HCT116 (cell line): ENCODE measurements around the gene AFTPH. TPM values are rescaled to one million over a fixed set of nuclear protein-coding genes. Genes with fewer than 3 reads are reported as not detected.

Experiments
- ATAC-seq: fragments of 200-7000 bp; cut with Tn5 transposase; 2 replicates; pipeline ENCODE4 v1.9.1; 2020; ENCODE audit warnings: mild to moderate bottlenecking, moderate library complexity
- BruUV-seq: library from RNA; stranded (reverse); fragments of 400-500 nt; replicated peaks from 2 replicates; lab custom pipeline; 2021; lab: Mats Ljungman, UMichigan
- CTCF ChIA-PET: fragments of 300-600 bp; sonication (Branson Sonifier 250); formaldehyde crosslinking; loops from one replicate; lab custom pipeline; 2021; ENCODE audit warnings: antibody characterized with exemption; lab: Charles Lee
- POLR2A ChIA-PET: fragments of 300-600, 350-600 bp; sonication (Branson Sonifier 250); formaldehyde crosslinking; loops from one replicate; lab custom pipeline; 2021; ENCODE audit warnings: antibody characterized with exemption; lab: Charles Lee
- RAD21 ChIA-PET, 2 experiments: fragments of 300-600 bp; sonication (Branson Sonifier 250); formaldehyde crosslinking; loops; one replicate each; lab custom pipeline; 2023; ENCODE audit warnings: low total read pairs in 2 of 2; ENCODE audit not compliant: uncharacterized antibody in 2 of 2, unreplicated experiment in 2 of 2, low non-redundant PET in 1 of 2; lab: Charles Lee
- DNase-seq: peaks from one replicate; pipeline ENCODE4 v3.0.0-alpha.2; 2010; ENCODE audit warnings: low read depth, low spot score
- H2AFZ ChIP-seq: fragments of 200-600 bp; shearing (Covaris generic), sonication (generic); 2 replicates; pipeline ENCODE4 v1.6.1; 2017; ENCODE audit warnings: low read depth, mixed run types, mixed read lengths, antibody characterized with exemption, low read length; ENCODE audit not compliant: poor library complexity, severe bottlenecking
- H3K27ac ChIP-seq: 2 replicates; pipeline ENCODE4 v1.5.1; 2012; ENCODE audit warnings: low read depth, low read length
- H3K27me3 ChIP-seq: fragments of 200-600 bp; sonication (generic); 2 replicates; pipeline ENCODE4 v1.6.1; 2016; ENCODE audit warnings: mixed run types, low read length, mixed read lengths; ENCODE audit not compliant: insufficient read depth
- H3K36me3 ChIP-seq, 2 experiments: fragments of 200-500 bp in 1 of 2; fragments of 200-600 bp in 1 of 2; sonication (Bioruptor generic) in 1 of 2; sonication (generic) in 1 of 2; 2 replicates each; pipeline versions ENCODE4 v1.5.1 to v1.6.1; 2014 to 2016; ENCODE audit warnings: low read length in 2 of 2, inconsistent platforms in 1 of 2, mixed read lengths in 1 of 2, mixed run types in 1 of 2; ENCODE audit not compliant: insufficient read depth in 2 of 2, control insufficient read depth in 1 of 2
- H3K4me1 ChIP-seq, 2 experiments: fragments of 200-600 bp in 1 of 2; sonication (generic) in 1 of 2; 2 replicates each; pipeline versions ENCODE4 v1.5.1 to v1.6.1; 2012 to 2017; ENCODE audit warnings: low read length in 2 of 2, inconsistent platforms in 1 of 2, mild to moderate bottlenecking in 1 of 2, mixed read lengths in 1 of 2, mixed run types in 1 of 2, moderate library complexity in 1 of 2; ENCODE audit not compliant: insufficient read depth in 2 of 2, control insufficient read depth in 1 of 2
- H3K4me2 ChIP-seq: fragments of 200-600 bp; sonication (generic); 2 replicates; pipeline ENCODE4 v1.6.1; 2017; ENCODE audit warnings: mixed run types, low read length, mixed read lengths
- H3K4me3 ChIP-seq, 2 experiments: fragments of 200-600 bp in 1 of 2; sonication (generic) in 1 of 2; replicated peaks in 1 of 2; 2 replicates each; pipeline ENCODE4 v1.5.1; 2011 to 2016; ENCODE audit warnings: low read length in 2 of 2, control low read depth in 1 of 2, low read depth in 1 of 2, mild to moderate bottlenecking in 1 of 2, mixed read lengths in 1 of 2, mixed run types in 1 of 2
- H3K79me2 ChIP-seq: fragments of 200-600 bp; sonication (generic); 2 replicates; pipeline ENCODE4 v1.6.1; 2017; ENCODE audit warnings: mild to moderate bottlenecking, mixed run types, low read length, moderate library complexity, mixed read lengths; ENCODE audit not compliant: insufficient read depth
- H3K9ac ChIP-seq: fragments of 200-600 bp; sonication (generic); 2 replicates; pipeline ENCODE4 v1.6.1; 2016; ENCODE audit warnings: low read length, mixed read lengths
- H3K9me2 ChIP-seq: fragments of 200-600 bp; sonication (generic), shearing (Covaris generic); 2 replicates; pipeline ENCODE4 v1.6.1; 2017; ENCODE audit warnings: mixed run types, mild to moderate bottlenecking, moderate library complexity; ENCODE audit not compliant: insufficient read depth
- H3K9me3 ChIP-seq, 2 experiments: fragments of 200-500 bp in 1 of 2; fragments of 200-600 bp in 1 of 2; sonication (Bioruptor generic) in 1 of 2; sonication (generic) in 1 of 2; 2 replicates each; pipeline ENCODE4 v1.6.1; 2014 to 2017; ENCODE audit warnings: low read length in 2 of 2, mixed read lengths in 2 of 2, inconsistent platforms in 1 of 2, low read depth in 1 of 2, mild to moderate bottlenecking in 1 of 2, mixed run types in 1 of 2, moderate library complexity in 1 of 2; ENCODE audit not compliant: control insufficient read depth in 1 of 2, insufficient read depth in 1 of 2
- H4K20me1 ChIP-seq: fragments of 200-600 bp; sonication (generic), shearing (Covaris generic); 2 replicates; pipeline ENCODE4 v1.6.1; 2017; ENCODE audit warnings: mixed run types, mild to moderate bottlenecking, moderate library complexity; ENCODE audit not compliant: insufficient read depth
- CBX3 ChIP-seq: IDR thresholded peaks from 2 replicates; pipeline ENCODE4 v1.6.1; 2012; ENCODE audit warnings: low read depth
- EGR1 ChIP-seq: IDR thresholded peaks from 2 replicates; pipeline ENCODE4 v1.6.1; 2012; ENCODE audit warnings: low read depth
- ELF1 ChIP-seq: IDR thresholded peaks from 2 replicates; pipeline ENCODE4 v1.6.1; 2012; ENCODE audit warnings: low read depth, borderline replicate concordance
- EZH2phosphoT487 ChIP-seq: fragments of 200-600 bp; IDR thresholded peaks from 2 replicates; pipeline ENCODE4 v1.6.1; 2018; ENCODE audit warnings: antibody characterized with exemption, borderline replicate concordance
- POLR2A ChIP-seq: IDR thresholded peaks from 2 replicates; pipeline ENCODE4 v1.7.0; 2011; ENCODE audit warnings: borderline replicate concordance; ENCODE audit not compliant: insufficient read depth, insufficient read length; ENCODE audit errors: extremely low read depth
- POLR2AphosphoS5 ChIP-seq: IDR thresholded peaks from 2 replicates; pipeline ENCODE4 v1.6.1; 2011; ENCODE audit warnings: mild to moderate bottlenecking, low read depth, low read length, moderate library complexity
- SIN3A ChIP-seq: IDR thresholded peaks from 2 replicates; pipeline ENCODE4 v1.6.1; 2012; ENCODE audit warnings: low read depth
- SP1 ChIP-seq: IDR thresholded peaks from 2 replicates; pipeline ENCODE4 v1.6.1; 2012; ENCODE audit warnings: low read depth
- TCF7L2 ChIP-seq: IDR thresholded peaks from 2 replicates; pipeline ENCODE4 v1.7.0; 2011; ENCODE audit warnings: borderline replicate concordance, inconsistent platforms; ENCODE audit not compliant: insufficient read depth, insufficient read length; ENCODE audit errors: extremely low read depth
- YY1 ChIP-seq: IDR thresholded peaks from 2 replicates; pipeline ENCODE4 v1.6.1; 2011; ENCODE audit warnings: low read length, low read depth, moderate library complexity, mild to moderate bottlenecking; ENCODE audit not compliant: insufficient replicate concordance; ENCODE audit errors: extremely low read depth
- ZFX ChIP-seq: fragments of 450-650 bp; IDR thresholded peaks from 2 replicates; pipeline ENCODE4 v1.6.1; 2017
- ZNF274 ChIP-seq: fragments of 200-500 bp; sonication (Bioruptor generic); IDR thresholded peaks from 2 replicates; pipeline ENCODE4 v1.6.1; 2014; ENCODE audit warnings: mild to moderate bottlenecking, low read depth, low read length, inconsistent platforms
- intact Hi-C: fragments of 100-400 bp; cut with micrococcal nuclease; formaldehyde crosslinking; loops from 2 replicates; pipeline ENCODE4 v1.10.0; 2022
- total RNA-seq: library from RNA; stranded (reverse); gene quantifications from one replicate; pipeline ENCODE4 v1.2.1, GENCODE V29; 2021; ENCODE audit not compliant: unreplicated experiment
- TF ChIP-seq, protein P1 (sequence below): IDR thresholded peaks from 2 replicates; pipeline ENCODE4 v1.6.1; 2012; ENCODE audit warnings: low read depth
- TF ChIP-seq, protein P2 (sequence below): IDR thresholded peaks from 2 replicates; pipeline ENCODE4 v1.6.1; 2011; ENCODE audit warnings: mild to moderate bottlenecking, low read length, moderate library complexity; ENCODE audit not compliant: insufficient replicate concordance; ENCODE audit errors: extremely low read depth
- TF ChIP-seq, protein P3 (sequence below): IDR thresholded peaks from 2 replicates; pipeline ENCODE4 v1.6.1; 2012
- TF ChIP-seq, protein P4 (sequence below): IDR thresholded peaks from 2 replicates; pipeline ENCODE4 v1.6.1; 2012

AFTPH gene
- total RNA-seq, 1 experiment from 2014 or later, result 23.6 TPM

DNA sequence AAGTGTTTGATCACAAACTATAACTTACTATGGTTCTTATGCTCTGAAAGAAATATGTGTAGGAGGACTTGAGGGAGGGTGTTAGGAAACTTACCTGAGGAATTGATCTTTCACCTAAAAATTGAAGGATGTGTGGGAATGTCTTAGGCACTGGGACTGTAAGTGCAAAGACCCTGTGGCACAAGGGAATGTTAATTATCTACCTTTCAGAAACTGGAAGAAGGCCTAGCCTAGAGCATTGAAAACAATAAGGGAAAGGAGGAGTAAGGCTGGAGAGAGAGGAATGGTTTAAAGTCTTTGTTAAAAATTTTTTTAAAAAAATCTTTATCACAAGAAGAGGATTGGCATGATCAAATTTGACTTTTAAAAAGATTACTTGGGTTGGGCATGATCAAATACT, 7.9 kb downstream of the AFTPH start:
- Histone ChIP-seq H3K27ac (no peak overlapping the region), H2AFZ (no peak overlapping the region), H3K9me3 (no peaks in the 10 kb centered on the region)
- CTCF ChIA-PET, result interaction anchor here (1.1 kb wide), 1 partner anchor 9 kb away, joined by 4 read pairs; no protein-coding TSS in a partner anchor
- no peak for DNase-seq
- TF ChIP-seq, protein P1, sequence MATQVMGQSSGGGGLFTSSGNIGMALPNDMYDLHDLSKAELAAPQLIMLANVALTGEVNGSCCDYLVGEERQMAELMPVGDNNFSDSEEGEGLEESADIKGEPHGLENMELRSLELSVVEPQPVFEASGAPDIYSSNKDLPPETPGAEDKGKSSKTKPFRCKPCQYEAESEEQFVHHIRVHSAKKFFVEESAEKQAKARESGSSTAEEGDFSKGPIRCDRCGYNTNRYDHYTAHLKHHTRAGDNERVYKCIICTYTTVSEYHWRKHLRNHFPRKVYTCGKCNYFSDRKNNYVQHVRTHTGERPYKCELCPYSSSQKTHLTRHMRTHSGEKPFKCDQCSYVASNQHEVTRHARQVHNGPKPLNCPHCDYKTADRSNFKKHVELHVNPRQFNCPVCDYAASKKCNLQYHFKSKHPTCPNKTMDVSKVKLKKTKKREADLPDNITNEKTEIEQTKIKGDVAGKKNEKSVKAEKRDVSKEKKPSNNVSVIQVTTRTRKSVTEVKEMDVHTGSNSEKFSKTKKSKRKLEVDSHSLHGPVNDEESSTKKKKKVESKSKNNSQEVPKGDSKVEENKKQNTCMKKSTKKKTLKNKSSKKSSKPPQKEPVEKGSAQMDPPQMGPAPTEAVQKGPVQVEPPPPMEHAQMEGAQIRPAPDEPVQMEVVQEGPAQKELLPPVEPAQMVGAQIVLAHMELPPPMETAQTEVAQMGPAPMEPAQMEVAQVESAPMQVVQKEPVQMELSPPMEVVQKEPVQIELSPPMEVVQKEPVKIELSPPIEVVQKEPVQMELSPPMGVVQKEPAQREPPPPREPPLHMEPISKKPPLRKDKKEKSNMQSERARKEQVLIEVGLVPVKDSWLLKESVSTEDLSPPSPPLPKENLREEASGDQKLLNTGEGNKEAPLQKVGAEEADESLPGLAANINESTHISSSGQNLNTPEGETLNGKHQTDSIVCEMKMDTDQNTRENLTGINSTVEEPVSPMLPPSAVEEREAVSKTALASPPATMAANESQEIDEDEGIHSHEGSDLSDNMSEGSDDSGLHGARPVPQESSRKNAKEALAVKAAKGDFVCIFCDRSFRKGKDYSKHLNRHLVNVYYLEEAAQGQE, result no peak
- TF ChIP-seq ZFX (no peak), EZH2phosphoT487 (no peak), TCF7L2 (no peak), ZNF274 (no peak), YY1 (no peak), ELF1 (no peak), EGR1 (no peak), SP1 (no peak), CBX3 (no peak), POLR2AphosphoS5 (no peak), POLR2A (no peak), SIN3A (no peak)
- TF ChIP-seq, protein P2, sequence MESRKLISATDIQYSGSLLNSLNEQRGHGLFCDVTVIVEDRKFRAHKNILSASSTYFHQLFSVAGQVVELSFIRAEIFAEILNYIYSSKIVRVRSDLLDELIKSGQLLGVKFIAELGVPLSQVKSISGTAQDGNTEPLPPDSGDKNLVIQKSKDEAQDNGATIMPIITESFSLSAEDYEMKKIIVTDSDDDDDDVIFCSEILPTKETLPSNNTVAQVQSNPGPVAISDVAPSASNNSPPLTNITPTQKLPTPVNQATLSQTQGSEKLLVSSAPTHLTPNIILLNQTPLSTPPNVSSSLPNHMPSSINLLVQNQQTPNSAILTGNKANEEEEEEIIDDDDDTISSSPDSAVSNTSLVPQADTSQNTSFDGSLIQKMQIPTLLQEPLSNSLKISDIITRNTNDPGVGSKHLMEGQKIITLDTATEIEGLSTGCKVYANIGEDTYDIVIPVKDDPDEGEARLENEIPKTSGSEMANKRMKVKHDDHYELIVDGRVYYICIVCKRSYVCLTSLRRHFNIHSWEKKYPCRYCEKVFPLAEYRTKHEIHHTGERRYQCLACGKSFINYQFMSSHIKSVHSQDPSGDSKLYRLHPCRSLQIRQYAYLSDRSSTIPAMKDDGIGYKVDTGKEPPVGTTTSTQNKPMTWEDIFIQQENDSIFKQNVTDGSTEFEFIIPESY, result no peak
- TF ChIP-seq, protein P3, sequence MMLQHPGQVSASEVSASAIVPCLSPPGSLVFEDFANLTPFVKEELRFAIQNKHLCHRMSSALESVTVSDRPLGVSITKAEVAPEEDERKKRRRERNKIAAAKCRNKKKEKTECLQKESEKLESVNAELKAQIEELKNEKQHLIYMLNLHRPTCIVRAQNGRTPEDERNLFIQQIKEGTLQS, result no peak
- TF ChIP-seq, protein P4, sequence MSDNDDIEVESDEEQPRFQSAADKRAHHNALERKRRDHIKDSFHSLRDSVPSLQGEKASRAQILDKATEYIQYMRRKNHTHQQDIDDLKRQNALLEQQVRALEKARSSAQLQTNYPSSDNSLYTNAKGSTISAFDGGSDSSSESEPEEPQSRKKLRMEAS, result no peak
- TF ChIP-seq, all 23 proteins: peak for 0
- no peaks in the 10 kb centered on the region for H3K27me3 ChIP-seq
- H3K4me1 ChIP-seq, result no peaks in the 10 kb centered on the region
- H3K4me2 ChIP-seq, result no peak overlapping the region
- no peak overlapping the region for H3K9ac ChIP-seq
- H3K9me2 ChIP-seq, result no peaks in the 10 kb centered on the region
- no peaks in the 10 kb centered on the region for H3K36me3 ChIP-seq
- no TSS peak for BruUV-seq
- RAD21 ChIA-PET, result no interaction called here
- no peak overlapping the region for H3K4me3 ChIP-seq
- POLR2A ChIA-PET, result no interaction called here
- H4K20me1 ChIP-seq, result 0 out of 2 replicates have a peak, but pooled peaks cover 3% of the 10 kb centered on the region
- ATAC-seq, result no peak
- intact Hi-C loops, result no loop called here
- H3K79me2 ChIP-seq, result peaks cover 94% of the 10 kb centered on the region
